Thoracic aorta (tissue), 2 donors: ENCODE results near the gene BCL11B. TPM values are rescaled to one million over a fixed set of nuclear protein-coding genes. Genes with fewer than 3 reads are reported as not detected.

Source experiments
- ATAC-seq: fragments of 150-250 bp; one replicate; pipeline ENCODE4 v1.8.0; 2017; ENCODE audit warnings: low read depth; ENCODE audit not compliant: insufficient number of reproducible peaks, low FRiP score
- DNase-seq: peaks from one replicate; pipeline ENCODE4 v3.0.0-alpha.2; 2020; ENCODE audit warnings: low spot score
- H3K27ac ChIP-seq, 2 donors: fragments of 200-600 bp; sonication (generic); 1 replicate in 1 of 2; 2 replicates in 1 of 2; pipeline ENCODE4 v1.5.1; 2016; ENCODE audit warnings: mild to moderate bottlenecking in 2 of 2, moderate library complexity in 2 of 2
- H3K27me3 ChIP-seq: fragments of 200-600 bp; sonication (generic); replicated peaks from 2 replicates; pipeline ENCODE4 v1.6.0; 2016; ENCODE audit warnings: mild to moderate bottlenecking; ENCODE audit not compliant: insufficient read depth
- H3K36me3 ChIP-seq: fragments of 200-600 bp; sonication (generic); one replicate; pipeline ENCODE4 v1.5.1; 2016
- H3K4me1 ChIP-seq, 2 donors: fragments of 200-600 bp; sonication (generic); 1 replicate in 1 of 2; 2 replicates in 1 of 2; pipeline versions ENCODE4 v1.5.1 to v1.6.0; 2016; ENCODE audit warnings: low read depth in 2 of 2, mild to moderate bottlenecking in 1 of 2; ENCODE audit not compliant: control insufficient read depth in 1 of 2
- H3K4me3 ChIP-seq: fragments of 200-600 bp; sonication (generic); 2 replicates; pipeline ENCODE4 v1.5.1; 2016; ENCODE audit warnings: mild to moderate bottlenecking
- H3K9me3 ChIP-seq: fragments of 200-600 bp; sonication (generic); 2 replicates; pipeline ENCODE4 v1.5.1; 2016
- CTCF ChIP-seq: fragments of 200-600 bp; sonication (generic); IDR thresholded peaks from one replicate; pipeline ENCODE4 v1.5.1; 2019; ENCODE audit warnings: antibody characterized with exemption
- total RNA-seq, 2 donors: library from RNA; depleted of rRNA; stranded (reverse); fragments of >200 nt; gene quantifications; one replicate each; pipeline versions ENCODE4 v1.1.0 to v1.2.3, GENCODE V29; 2016

The BCL11B gene
- total RNA-seq, 2 donors from 2014 or later: 0.92 to 6.2 TPM

GRCh38 chr14:99271221-99271941, 616 bp downstream of the BCL11B start:
- Histone ChIP-seq H3K36me3 (no peaks in the 10 kb centered on the region), H3K9me3 (no peaks in the 10 kb centered on the region), H3K27me3 (peaks cover 5% of the 10 kb centered on the region), H3K4me1 (peaks cover 17 to 42% of the 10 kb centered on the region in 2 donors), H3K4me3 (peak overlapping the region; percentile 63), H3K27ac (no peak overlapping the region)
- TF ChIP-seq CTCF: no peak
- ATAC-seq: no peak
- no peak for DNase-seq

- DNase-seq: no peak
- H3K4me3 ChIP-seq: peak overlapping the region; percentile 63
- no peak overlapping the region for H3K27ac ChIP-seq
- peaks cover 5% of the 10 kb centered on the region for H3K27me3 ChIP-seq
- H3K4me1 ChIP-seq: peaks cover 17 to 47% of the 10 kb centered on the region in 2 donors
- TF ChIP-seq CTCF: no peak
- ATAC-seq: no peak
- H3K36me3 ChIP-seq: no peaks in the 10 kb centered on the region
- no peaks in the 10 kb centered on the region for H3K9me3 ChIP-seq
Observed at GRCh38 chr14:99270458-99271220, 1.4 kb downstream of the BCL11B start.

- Histone ChIP-seq H3K4me3 (no peak overlapping the region), H3K4me1 (peaks cover 17 to 43% of the 10 kb centered on the region in 2 donors), H3K27ac (no peak overlapping the region), H3K36me3 (no peaks in the 10 kb centered on the region), H3K9me3 (no peaks in the 10 kb centered on the region), H3K27me3 (peaks cover 5% of the 10 kb centered on the region)
- no peak for DNase-seq
- ATAC-seq: no peak
- TF ChIP-seq CTCF: no peak
Observed at GRCh38 chr14:99268810-99269707, 2.9 kb downstream of the BCL11B start.

GRCh38 chr14:99267837-99268781, 3.9 kb downstream of the BCL11B start:
- Histone ChIP-seq H3K27me3 (peaks cover 5% of the 10 kb centered on the region), H3K27ac (no peak overlapping the region), H3K36me3 (no peaks in the 10 kb centered on the region), H3K9me3 (no peaks in the 10 kb centered on the region), H3K4me3 (no peak overlapping the region), H3K4me1 (peaks cover 17 to 34% of the 10 kb centered on the region in 2 donors)
- ATAC-seq: no peak
- DNase-seq: no peak
- no peak for TF ChIP-seq CTCF
